ENCODE measurements around the gene CSF3R.
"Not testable (repeated sequence)": the region's sequence is repeated elsewhere in the genome, so short reads cannot be mapped to it uniquely, and the experiment has no call there.

The CSF3R gene

DNA sequence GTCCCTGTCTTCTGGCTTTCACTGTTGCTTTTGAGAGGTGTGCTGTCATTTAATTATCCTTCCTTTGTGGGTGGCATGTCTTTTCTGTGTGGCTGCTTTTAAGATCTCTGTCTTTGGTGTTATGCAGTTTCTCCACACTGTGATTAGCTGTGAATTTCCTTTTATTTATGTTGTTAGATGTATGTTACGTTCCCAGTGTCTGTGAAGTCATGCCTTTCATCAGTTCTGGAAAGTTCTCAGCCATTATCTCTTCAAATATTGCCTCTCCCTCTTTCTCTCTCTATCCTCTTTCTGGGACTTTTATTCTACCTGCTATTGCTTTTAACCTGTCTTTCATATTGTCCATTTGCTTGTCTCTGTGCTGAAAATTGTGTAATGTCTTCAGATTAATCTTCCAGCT, 21.0 kb upstream of the CSF3R start:
- FAIRE-seq = no peak
- DNase-seq (ENCODE audit: insufficient read length, low spot score) = no peak
- no peak for TF ChIP-seq TAF1 (IDR thresholded peaks at IDR 0.05; ENCODE audit: low read depth, low read length)
- no peak for TF ChIP-seq POU2F2 (IDR thresholded peaks at IDR 0.05; ENCODE audit: low read depth, low read length)
- no peak for TF ChIP-seq POLR2AphosphoS5 (IDR thresholded peaks at IDR 0.05; ENCODE audit: low read depth, low read length)
- TF ChIP-seq PAX5 (IDR thresholded peaks at IDR 0.05; ENCODE audit: insufficient read depth, low read length, severe bottlenecking) = no peak
- TF ChIP-seq POLR2A (IDR thresholded peaks at IDR 0.05; ENCODE audit: low read depth, low read length) = no peak
- TF ChIP-seq SPI1 (IDR thresholded peaks at IDR 0.05; ENCODE audit: low read depth, low read length) = no peak

DNA sequence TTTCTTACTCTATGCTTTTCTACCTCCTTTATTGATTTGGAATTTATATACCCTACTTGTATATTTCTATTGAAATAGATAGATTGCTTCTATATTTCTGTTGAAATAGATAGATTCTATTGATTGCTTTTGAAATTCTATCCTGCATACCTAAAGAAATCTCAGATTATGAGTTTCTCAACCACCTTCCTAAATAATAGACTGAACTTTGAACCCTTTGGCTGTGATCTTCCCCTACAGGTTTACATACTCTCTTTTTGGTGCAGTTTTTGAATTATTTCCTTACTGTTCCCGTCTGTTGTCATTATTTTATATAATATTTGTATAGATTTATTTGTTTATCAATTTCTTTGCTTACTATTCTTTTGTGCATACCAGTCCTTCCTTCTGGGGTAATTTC, 20.4 kb upstream of the CSF3R start:
- no peak for TF ChIP-seq SPI1 (IDR thresholded peaks at IDR 0.05; ENCODE audit: low read depth, low read length)
- TF ChIP-seq POLR2AphosphoS5 (IDR thresholded peaks at IDR 0.05; ENCODE audit: low read depth, low read length) = no peak
- TF ChIP-seq PAX5 (IDR thresholded peaks at IDR 0.05; ENCODE audit: insufficient read depth, low read length, severe bottlenecking) = no peak
- no peak for FAIRE-seq
- no peak for DNase-seq (ENCODE audit: insufficient read length, low spot score)

DNA sequence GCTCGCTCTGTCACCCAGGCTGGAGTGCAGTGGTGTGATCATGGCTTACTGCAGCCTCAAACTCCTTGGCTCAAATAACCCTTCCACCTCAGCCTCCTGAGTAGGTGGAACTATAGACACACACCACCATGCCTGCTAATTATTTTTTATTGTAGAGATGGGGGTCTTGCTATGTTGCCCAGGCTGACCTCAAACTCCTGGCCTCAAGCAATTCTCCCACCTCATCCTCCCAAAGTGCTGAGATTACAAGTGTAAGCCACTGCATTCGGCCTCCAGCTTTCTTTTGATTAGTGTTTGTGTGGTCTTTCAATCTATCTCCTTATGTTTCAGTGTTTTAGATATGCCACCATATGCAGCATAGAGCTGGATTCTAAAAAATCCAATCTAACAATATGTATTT, 19.9 kb upstream of the CSF3R start:
- FAIRE-seq = no peak

GRCh38 chr1:36501911-36502310, 19.2 kb upstream of the CSF3R start:
- not testable (repeated sequence) for DNase-seq (ENCODE audit: insufficient read length, low spot score); FAIRE-seq

More for the DNA sequence above, 19.9 kb upstream of the CSF3R start:
- no peak for DNase-seq (ENCODE audit: insufficient read length, low spot score)
- TF ChIP-seq SPI1 (IDR thresholded peaks at IDR 0.05; ENCODE audit: low read depth, low read length) = no peak
- TF ChIP-seq POU2F2 (IDR thresholded peaks at IDR 0.05; ENCODE audit: low read depth, low read length) = no peak
- no peak for TF ChIP-seq POLR2AphosphoS5 (IDR thresholded peaks at IDR 0.05; ENCODE audit: low read depth, low read length)
- no peak for TF ChIP-seq TAF1 (IDR thresholded peaks at IDR 0.05; ENCODE audit: low read depth, low read length)
- no peak for TF ChIP-seq PAX5 (IDR thresholded peaks at IDR 0.05; ENCODE audit: insufficient read depth, low read length, severe bottlenecking)
- TF ChIP-seq POLR2A (IDR thresholded peaks at IDR 0.05; ENCODE audit: low read depth, low read length) = no peak

DNA sequence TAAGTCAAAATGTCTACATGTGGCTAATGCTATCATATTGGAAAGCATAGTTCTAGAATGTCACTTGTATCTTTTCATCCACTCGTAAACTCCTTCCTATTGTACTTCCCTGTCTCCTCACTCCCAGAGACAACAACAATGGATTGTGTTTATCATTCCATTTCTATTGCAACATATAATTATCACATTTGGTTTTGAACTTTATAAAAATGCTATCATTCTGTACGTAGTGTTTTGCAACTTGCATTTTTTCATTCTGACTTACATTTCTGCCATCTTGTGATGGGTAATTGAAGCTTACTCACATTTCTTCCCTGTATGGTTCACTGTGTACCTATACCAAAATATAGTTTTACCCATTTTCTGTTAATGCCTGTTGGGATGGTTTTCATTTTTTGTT, 14.5 kb upstream of the CSF3R start:
- DNase-seq (ENCODE audit: insufficient read length, low spot score) = no peak
- no peak for FAIRE-seq
- no peak for TF ChIP-seq POU2F2 (IDR thresholded peaks at IDR 0.05; ENCODE audit: low read depth, low read length)
- no peak for TF ChIP-seq SPI1 (IDR thresholded peaks at IDR 0.05; ENCODE audit: low read depth, low read length)
- no peak for TF ChIP-seq POLR2AphosphoS5 (IDR thresholded peaks at IDR 0.05; ENCODE audit: low read depth, low read length)

- no peak for TF ChIP-seq POLR2AphosphoS5 (IDR thresholded peaks at IDR 0.05; ENCODE audit: low read depth, low read length)
- no peak for TF ChIP-seq POLR2A (IDR thresholded peaks at IDR 0.05; ENCODE audit: low read depth, low read length)
- no peak for TF ChIP-seq TAF1 (IDR thresholded peaks at IDR 0.05; ENCODE audit: low read depth, low read length)
- TF ChIP-seq PAX5 (IDR thresholded peaks at IDR 0.05; ENCODE audit: insufficient read depth, low read length, severe bottlenecking) = no peak
- TF ChIP-seq POU2F2 (IDR thresholded peaks at IDR 0.05; ENCODE audit: low read depth, low read length) = no peak
- TF ChIP-seq SPI1 (IDR thresholded peaks at IDR 0.05; ENCODE audit: low read depth, low read length) = no peak
- FAIRE-seq (no peak), DNase-seq (ENCODE audit: insufficient read length, low spot score) (no peak)
Measured at GRCh38 chr1:36494971-36495370, 12.3 kb upstream of the CSF3R start.

DNA sequence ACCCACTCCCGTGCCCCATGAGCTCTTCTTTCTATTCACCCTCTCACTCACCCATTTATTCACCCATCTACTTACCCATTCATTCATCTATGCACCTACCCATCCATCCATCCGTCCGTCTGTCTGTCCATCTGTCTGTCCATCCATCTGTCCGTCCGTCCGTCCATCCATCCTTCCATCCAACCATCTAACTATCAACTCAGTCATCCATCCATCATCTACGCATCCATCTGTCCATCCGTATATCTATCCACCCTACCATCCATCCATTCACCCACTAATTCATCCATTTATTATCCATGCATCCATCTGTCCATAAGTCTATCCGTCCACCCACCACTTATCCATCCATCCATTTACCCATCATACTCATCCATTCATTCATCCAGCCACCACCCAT, 10.8 kb upstream of the CSF3R start:
- FAIRE-seq (no peak), DNase-seq (ENCODE audit: insufficient read length, low spot score) (no peak)
- TF ChIP-seq POLR2AphosphoS5 (IDR thresholded peaks at IDR 0.05; ENCODE audit: low read depth, low read length) (no peak), PAX5 (IDR thresholded peaks at IDR 0.05; ENCODE audit: insufficient read depth, low read length, severe bottlenecking) (no peak), SPI1 (IDR thresholded peaks at IDR 0.05; ENCODE audit: low read depth, low read length) (no peak), POLR2A (IDR thresholded peaks at IDR 0.05; ENCODE audit: low read depth, low read length) (no peak), TAF1 (IDR thresholded peaks at IDR 0.05; ENCODE audit: low read depth, low read length) (no peak), POU2F2 (IDR thresholded peaks at IDR 0.05; ENCODE audit: low read depth, low read length) (no peak)

DNA sequence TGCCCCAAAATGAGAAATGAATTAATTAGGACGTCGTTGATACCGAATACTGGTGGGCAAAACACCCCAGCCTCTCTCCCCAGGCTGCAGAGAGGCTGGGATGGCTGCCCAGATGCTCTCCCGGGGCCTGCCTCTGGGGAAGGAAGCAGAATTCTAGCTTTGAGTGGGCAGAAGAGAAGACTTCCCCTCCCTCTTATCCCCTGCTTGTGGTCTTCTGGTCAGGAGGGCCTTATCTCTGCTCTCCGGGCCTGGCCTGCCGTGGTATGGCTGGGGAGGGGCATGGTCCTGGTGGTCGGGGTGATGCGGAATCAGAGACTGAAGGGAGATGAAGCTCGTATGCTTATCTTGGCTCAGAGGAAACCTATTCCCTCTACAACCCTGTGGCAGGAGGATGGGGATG, 9.8 kb upstream of the CSF3R start:
- FAIRE-seq = no peak
- no peak for TF ChIP-seq TAF1 (IDR thresholded peaks at IDR 0.05; ENCODE audit: low read depth, low read length)
- no peak for TF ChIP-seq SPI1 (IDR thresholded peaks at IDR 0.05; ENCODE audit: low read depth, low read length)
- no peak for TF ChIP-seq POU2F2 (IDR thresholded peaks at IDR 0.05; ENCODE audit: low read depth, low read length)
- no peak for TF ChIP-seq POLR2A (IDR thresholded peaks at IDR 0.05; ENCODE audit: low read depth, low read length)
- TF ChIP-seq PAX5 (IDR thresholded peaks at IDR 0.05; ENCODE audit: insufficient read depth, low read length, severe bottlenecking) = no peak
- no peak for TF ChIP-seq POLR2AphosphoS5 (IDR thresholded peaks at IDR 0.05; ENCODE audit: low read depth, low read length)

DNA sequence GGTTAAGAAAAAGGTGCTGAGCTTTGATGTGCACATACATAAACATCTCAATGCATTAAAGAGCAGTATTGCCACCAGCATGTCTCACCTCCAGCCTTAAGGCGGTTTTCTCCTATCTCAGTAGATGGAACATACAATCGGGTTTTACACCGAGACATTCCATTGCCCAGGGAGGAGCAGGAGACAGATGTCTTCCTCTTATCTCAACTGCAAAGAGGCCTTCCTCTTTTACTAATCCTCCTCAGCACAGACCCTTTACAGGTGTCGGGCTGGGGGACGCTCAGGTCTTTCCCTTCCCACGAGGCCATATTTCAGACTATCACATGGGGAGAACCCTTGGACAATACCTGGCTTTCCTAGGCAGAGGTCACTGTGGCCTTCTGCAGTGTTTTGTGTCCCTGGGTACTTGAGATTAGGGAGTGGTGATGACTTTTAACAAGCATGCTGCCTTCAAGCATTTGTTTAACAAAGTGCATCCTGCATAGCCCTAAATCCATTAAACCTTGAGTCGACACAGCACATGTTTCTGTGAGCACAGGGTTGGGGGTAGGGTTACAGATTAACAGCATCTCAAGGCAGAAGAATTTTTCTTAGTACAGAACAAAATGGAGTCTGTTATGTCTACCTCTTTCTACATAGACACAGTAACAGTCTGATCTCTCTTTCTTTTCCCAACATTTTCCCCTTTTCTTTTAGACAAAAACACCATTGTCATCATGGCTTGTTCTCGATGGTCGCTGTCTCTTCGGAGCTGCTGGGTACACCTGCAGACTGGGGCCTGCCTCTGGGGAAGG, 6.7 kb upstream of the CSF3R start:
- FAIRE-seq; DNase-seq (ENCODE audit: insufficient read length, low spot score): not testable (repeated sequence)

More for the DNA sequence above, 9.8 kb upstream of the CSF3R start:
- no peak for DNase-seq (ENCODE audit: insufficient read length, low spot score)

GRCh38 chr1:36487906-36488305, 5.2 kb upstream of the CSF3R start:
- peak; percentile 26 for FAIRE-seq
- no peak for TF ChIP-seq SPI1 (IDR thresholded peaks at IDR 0.05; ENCODE audit: low read depth, low read length)
- TF ChIP-seq POLR2AphosphoS5 (IDR thresholded peaks at IDR 0.05; ENCODE audit: low read depth, low read length) = no peak
- no peak for TF ChIP-seq POLR2A (IDR thresholded peaks at IDR 0.05; ENCODE audit: low read depth, low read length)
- no peak for TF ChIP-seq POU2F2 (IDR thresholded peaks at IDR 0.05; ENCODE audit: low read depth, low read length)
- TF ChIP-seq TAF1 (IDR thresholded peaks at IDR 0.05; ENCODE audit: low read depth, low read length) = no peak
- no peak for TF ChIP-seq PAX5 (IDR thresholded peaks at IDR 0.05; ENCODE audit: insufficient read depth, low read length, severe bottlenecking)
- no peak for DNase-seq (ENCODE audit: insufficient read length, low spot score)

DNA sequence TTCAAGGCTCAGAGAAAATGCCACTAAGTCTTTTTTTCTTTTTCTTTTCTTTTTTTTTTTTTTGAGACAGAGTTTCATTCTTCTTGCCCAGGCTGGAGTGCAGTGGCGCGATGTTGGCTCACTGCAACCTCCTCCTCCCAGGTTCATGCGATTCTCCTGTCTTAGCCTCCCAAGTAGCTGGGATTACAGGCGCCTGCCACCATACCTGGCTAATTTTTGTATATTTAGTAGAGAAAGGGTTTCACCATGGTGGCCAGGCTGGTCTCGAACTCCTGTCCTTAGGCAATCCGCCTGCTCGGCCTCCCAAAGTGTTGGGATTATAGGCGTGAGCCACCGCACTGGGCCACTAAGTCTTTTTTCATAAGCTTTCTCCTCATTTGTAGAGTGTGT, 4.6 kb upstream of the CSF3R start:
- not testable (repeated sequence) for DNase-seq (ENCODE audit: insufficient read length, low spot score); FAIRE-seq
